Fibroblast of mammary gland (primary cell): ENCODE data around the gene PSMD1.

Experiments used
- DNase-seq: peaks from one replicate; pipeline ENCODE4 v3.0.0-alpha.2; 2010; ENCODE audit warnings: low read depth
- H3K4me3 ChIP-seq: 2 replicates; pipeline ENCODE4 v1.5.1; 2011; ENCODE audit warnings: low read depth, mild to moderate bottlenecking, low read length, moderate library complexity; ENCODE audit not compliant: control insufficient read depth
- TF ChIP-seq, protein P1 (sequence below): conservative IDR thresholded peaks from 2 replicates; pipeline ENCODE4 v1.5.1; 2011; ENCODE audit warnings: low read depth, low read length, inconsistent platforms; ENCODE audit not compliant: control insufficient read depth, insufficient read depth

The PSMD1 gene

DNA sequence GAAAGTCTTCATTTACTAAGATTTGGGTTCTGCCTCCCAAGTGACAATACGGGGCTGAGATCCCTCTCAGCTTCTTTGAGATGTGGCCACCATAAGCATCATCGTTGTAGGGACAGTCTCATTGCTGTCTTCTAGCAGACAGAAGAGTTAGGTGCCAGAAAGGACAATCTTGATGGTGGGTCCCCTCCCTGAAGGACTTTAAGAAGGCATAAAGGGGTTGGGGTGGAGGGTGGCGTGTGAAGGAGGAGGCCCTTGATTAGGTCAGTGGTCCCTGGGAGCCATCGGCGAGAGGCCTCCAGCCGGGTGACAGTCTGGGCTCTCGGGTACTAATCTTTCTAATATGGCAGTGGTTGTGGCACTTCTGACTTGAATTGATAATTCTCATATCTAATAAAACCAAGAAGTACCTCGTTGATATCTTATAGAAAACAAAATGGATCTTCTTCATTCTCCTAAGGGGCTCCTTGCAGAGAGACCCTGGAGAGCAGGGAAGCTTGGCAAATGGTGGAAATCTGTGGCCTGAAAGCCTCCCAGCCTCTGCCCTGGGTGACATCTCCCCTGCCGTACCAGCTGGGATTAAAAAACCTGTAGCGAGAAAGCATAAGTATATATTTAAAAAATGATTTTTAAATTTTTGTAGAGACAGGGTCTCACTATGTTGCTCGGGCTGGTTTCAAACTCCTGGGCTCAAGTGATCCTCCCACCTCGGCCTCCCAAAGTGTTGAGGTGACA is 7.2 kb upstream of the PSMD1 start:
- H3K4me3 ChIP-seq, result no peak overlapping the region
- no peak for DNase-seq
- TF ChIP-seq, protein P1, sequence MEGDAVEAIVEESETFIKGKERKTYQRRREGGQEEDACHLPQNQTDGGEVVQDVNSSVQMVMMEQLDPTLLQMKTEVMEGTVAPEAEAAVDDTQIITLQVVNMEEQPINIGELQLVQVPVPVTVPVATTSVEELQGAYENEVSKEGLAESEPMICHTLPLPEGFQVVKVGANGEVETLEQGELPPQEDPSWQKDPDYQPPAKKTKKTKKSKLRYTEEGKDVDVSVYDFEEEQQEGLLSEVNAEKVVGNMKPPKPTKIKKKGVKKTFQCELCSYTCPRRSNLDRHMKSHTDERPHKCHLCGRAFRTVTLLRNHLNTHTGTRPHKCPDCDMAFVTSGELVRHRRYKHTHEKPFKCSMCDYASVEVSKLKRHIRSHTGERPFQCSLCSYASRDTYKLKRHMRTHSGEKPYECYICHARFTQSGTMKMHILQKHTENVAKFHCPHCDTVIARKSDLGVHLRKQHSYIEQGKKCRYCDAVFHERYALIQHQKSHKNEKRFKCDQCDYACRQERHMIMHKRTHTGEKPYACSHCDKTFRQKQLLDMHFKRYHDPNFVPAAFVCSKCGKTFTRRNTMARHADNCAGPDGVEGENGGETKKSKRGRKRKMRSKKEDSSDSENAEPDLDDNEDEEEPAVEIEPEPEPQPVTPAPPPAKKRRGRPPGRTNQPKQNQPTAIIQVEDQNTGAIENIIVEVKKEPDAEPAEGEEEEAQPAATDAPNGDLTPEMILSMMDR, result no peak

DNA sequence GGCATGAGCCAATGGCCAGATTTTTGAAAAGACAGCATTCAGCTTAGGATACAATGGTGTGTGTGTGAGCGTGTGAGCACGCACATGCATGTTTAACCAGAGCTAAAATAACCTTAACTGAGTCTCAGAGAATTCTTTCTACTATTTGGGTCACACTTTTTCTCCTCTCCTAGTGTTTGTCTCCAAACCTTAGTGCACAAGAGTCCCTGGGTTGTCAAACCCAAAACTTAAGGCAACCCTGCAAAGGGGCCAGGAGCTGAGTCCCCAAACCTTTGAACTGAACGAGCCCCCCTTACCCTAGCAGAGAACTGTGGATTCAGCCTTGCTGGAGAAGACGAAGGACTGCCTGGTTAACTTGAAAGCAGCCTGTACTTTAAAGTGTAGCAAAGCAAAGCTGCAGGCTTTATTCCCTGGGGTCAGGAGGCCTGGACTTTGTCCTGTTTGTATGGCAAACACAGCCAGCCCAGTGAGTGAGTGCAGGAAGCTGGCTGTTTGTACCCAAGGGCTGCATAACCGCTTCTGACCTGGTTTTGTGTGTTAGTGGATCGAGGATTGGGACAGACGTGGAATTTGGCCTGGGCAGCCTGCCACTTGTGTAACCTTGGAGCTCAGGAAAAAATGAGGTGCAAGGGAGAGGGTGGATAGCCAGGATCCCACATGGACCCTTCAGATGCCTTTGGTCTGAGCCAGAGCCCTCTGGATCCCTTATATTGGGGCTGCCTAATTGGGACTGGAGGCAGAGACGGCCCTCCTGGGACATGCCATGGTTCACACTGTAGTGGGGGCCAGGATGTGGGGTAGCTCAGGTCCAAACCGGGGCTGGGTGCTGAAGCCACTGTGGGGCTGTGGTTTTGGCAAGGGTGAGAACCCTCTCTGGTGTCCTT is 6.4 kb upstream of the PSMD1 start:
- TF ChIP-seq, protein P1, result no peak
- no peak overlapping the region for H3K4me3 ChIP-seq
- no peak for DNase-seq

DNA sequence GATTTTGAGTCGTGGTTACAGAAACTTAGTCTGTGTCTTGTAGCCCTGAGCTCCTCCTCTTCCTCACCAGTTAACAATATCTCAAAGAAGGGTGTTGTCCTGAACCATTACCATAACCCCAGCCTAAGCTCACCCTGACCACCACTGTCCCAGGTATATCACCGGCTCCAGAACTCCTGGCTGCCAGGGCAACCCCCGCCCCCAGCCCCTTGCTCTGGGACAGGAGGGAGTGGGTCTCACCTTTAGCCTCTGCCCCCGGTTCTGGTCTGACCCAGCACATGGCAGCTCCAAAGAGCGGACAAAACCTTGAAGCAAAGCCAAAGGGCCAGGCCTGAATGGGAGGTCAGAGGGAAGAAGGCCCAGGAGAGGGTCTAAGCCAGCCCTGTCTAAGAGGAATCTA is 5.6 kb upstream of the PSMD1 start:
- DNase-seq, result no peak
- H3K4me3 ChIP-seq, result no peak overlapping the region
- TF ChIP-seq, protein P1, result no peak

DNA sequence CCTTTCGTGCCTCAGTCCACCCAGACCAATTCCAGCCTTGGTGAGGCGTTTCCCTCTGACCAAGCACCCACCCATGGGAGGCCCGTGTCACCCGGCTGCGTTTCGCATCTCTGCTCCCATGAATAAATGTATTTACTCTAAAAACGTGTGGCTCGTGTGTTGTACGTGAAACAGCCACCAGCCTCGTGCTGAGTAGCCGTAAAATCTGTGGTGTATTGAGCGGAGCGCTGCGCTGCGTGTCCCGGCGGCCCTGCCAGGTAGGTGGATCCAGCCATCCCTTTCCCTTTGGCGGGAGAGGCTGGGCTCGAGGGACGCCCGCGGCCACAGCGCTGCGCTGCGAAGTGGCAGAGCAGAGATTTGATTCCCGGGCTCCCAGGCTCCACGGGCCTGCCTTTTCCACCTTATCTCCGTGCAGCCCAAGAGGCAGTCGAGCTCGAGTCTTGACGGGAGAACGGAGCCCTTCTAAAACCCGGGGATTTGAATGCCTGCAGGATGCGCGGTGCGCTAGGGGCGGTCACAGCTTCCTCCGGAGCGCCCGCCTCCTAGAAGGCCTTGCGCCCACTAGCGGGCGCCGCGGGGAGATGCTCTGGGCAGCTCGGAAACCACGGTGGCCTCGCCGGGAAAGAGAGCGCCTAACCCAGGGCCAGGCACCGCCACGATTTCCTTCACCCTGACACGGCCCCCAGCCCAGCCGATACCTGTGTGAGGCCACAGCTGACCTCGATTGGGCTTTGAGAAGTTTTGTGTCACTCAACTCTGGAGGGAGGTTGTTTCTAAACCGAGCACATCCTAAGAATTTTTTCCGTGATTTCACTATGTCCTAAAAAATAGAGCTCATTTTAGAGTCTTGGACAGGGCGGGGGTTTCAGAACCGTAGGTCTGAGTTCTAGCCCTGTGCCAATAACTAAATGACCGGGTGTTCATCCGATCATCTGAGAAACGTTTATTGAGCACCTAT is 3.9 kb upstream of the PSMD1 start:
- peak overlapping the region; percentile 63 for H3K4me3 ChIP-seq
- TF ChIP-seq, protein P1, result peak; percentile 78
- peak; percentile 78 for DNase-seq

DNA sequence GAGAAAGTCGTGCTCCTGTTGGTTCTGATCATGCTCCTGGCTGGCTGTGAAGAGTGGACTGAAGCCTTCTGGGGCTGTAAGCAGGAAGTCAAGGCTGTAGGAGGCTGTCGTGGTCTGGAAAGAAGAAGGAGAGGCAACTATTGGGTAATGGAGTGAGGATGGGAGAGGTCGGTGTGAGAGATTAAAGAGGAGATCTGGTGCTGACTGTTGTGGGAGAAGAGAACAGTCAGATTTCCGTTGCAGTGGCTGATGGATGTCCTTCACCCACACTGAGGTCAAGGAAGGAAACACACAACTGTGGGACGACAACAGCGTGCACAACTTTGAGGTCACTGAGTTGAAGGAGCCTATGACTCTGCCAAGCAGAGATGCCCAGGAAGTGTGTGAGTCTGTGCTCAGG is 2.8 kb upstream of the PSMD1 start:
- no peak for DNase-seq
- TF ChIP-seq, protein P1, result no peak
- H3K4me3 ChIP-seq, result no peak overlapping the region

DNA sequence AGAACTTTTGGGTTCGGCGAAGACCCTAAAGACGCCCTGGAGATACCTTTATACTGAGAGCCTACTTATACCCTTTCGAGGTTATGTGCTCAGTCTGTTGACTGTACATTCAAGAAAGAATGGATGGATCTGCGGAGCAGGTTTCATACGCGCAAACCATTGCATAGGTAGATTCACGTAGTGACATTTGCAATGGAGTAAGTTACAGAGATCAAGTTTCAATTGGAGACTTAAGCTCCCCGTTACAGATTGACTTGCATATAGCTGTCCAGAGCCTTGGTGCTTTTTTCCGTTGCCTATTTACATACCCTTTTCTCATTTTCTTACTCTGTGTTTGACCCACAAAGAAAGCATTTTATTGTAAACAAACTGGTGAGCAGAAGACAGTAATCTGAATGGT is 923 bp downstream of the PSMD1 start:
- TF ChIP-seq, protein P1, result no peak
- DNase-seq, result peak; percentile 25
- H3K4me3 ChIP-seq, result peak overlapping the region; percentile 99
